ENCODE data around the gene PDZD8. TPM values are rescaled to one million over a fixed set of nuclear protein-coding genes. Genes with fewer than 3 reads are reported as not detected.

Gene PDZD8
- total and polyA plus RNA-seq, 2 experiments from 2014 or later: 14.4 to 20.1 TPM

DNA sequence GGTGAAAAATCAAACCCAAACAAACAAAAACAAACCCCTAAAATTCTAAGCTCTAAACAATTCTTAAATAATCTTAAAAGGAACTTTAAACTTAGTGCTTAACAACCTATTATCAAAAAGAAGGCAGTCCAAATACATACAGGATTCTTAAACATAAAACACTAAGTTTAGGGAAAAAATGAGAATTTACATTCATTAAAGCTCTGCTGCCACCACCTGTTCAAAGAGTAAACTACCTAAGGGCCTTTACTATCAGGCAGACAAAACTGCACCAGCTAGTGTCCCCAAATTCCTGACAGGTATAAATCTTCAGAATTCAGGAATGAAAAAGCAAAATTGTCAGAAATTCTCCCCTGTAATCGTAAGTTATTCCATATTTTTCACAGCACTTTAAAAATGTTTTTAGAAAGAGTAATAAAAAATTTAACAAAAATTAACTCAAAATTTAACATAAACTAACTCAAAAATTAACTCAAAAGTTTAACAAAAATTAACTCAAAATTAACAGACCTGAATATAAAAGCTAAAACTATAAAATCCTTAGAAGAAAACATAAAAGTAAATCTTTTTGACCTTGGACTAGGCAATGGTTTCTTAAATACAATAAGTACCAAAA is 55.1 kb downstream of the PDZD8 start:
- H3K4me3 ChIP-seq: no peak overlapping the region
- no peak overlapping the region for H2AFZ ChIP-seq
- H4K20me1 ChIP-seq (ENCODE audit: insufficient read depth): peaks cover 21% of the 10 kb centered on the region; the same call in 1 of the 2 replicates
- no peak for TF ChIP-seq EZH2phosphoT487 (IDR thresholded peaks at IDR 0.05; ENCODE audit: insufficient read depth, low read depth)
- TF ChIP-seq EZH2 (IDR thresholded peaks at IDR 0.05; ENCODE audit: insufficient read depth, poor library complexity, severe bottlenecking): no peak
- WGBS, 2 experiments (ENCODE audit: low coverage in 1 of 2, low lambda C conversion rate in 2 of 2, missing lambda C conversion rate in 2 of 2): 63 to 76% methylated on average over 1 of the region's 1 CpG
- no peaks in the 10 kb centered on the region for H3K27me3 ChIP-seq (replicated peaks; ENCODE audit: insufficient read depth)
- H3F3A ChIP-seq (ENCODE audit: insufficient read depth): peaks cover 6% of the 10 kb centered on the region; the same call in 1 of the 2 replicates
- no peak overlapping the region for H3K9ac ChIP-seq
- no peak overlapping the region for H3K27ac ChIP-seq
- H3K4me2 ChIP-seq (ENCODE audit: unreplicated experiment): no peak overlapping the region
- peaks cover 3% of the 10 kb centered on the region; the same call in 1 of the 2 replicates for H3K36me3 ChIP-seq (ENCODE audit: low read depth)
- DNase-seq: peak; percentile 62
- in situ Hi-C loops (cut with MboI): no loop called here
- H3K9me3 ChIP-seq (ENCODE audit: low read depth): no peaks in the 10 kb centered on the region
- no peaks in the 10 kb centered on the region for H3K9me2 ChIP-seq (ENCODE audit: insufficient read depth)
- H3K79me2 ChIP-seq (ENCODE audit: insufficient read depth): peaks cover 83% of the 10 kb centered on the region
- H3K4me1 ChIP-seq (ENCODE audit: insufficient read depth): no peaks in the 10 kb centered on the region

GRCh38 chr10:117318909-117319308 is 56.3 kb downstream of the PDZD8 start:
- in situ Hi-C loops (cut with MboI): loop anchor here (10.0 kb wide), 1 partner anchor 94 kb away; no protein-coding TSS in a partner anchor
- Histone ChIP-seq H3K79me2 (ENCODE audit: insufficient read depth) (peaks cover 71% of the 10 kb centered on the region), H3K27me3 (replicated peaks; ENCODE audit: insufficient read depth) (no peaks in the 10 kb centered on the region), H3K9ac (no peak overlapping the region), H3K4me3 (no peak overlapping the region), H3K9me3 (ENCODE audit: low read depth) (no peaks in the 10 kb centered on the region), H3K36me3 (ENCODE audit: low read depth) (peaks cover 3% of the 10 kb centered on the region; the same call in 1 of the 2 replicates), H3K4me2 (ENCODE audit: unreplicated experiment) (no peak overlapping the region), H3K4me1 (ENCODE audit: insufficient read depth) (no peaks in the 10 kb centered on the region), H3F3A (ENCODE audit: insufficient read depth) (peaks cover 6% of the 10 kb centered on the region; the same call in 1 of the 2 replicates), H3K9me2 (ENCODE audit: insufficient read depth) (no peaks in the 10 kb centered on the region), H4K20me1 (ENCODE audit: insufficient read depth) (peaks cover 21% of the 10 kb centered on the region; the same call in 1 of the 2 replicates), H3K27ac (no peak overlapping the region), H2AFZ (no peak overlapping the region)
- DNase-seq: peak; percentile 50
- TF ChIP-seq EZH2 (IDR thresholded peaks at IDR 0.05; ENCODE audit: insufficient read depth, poor library complexity, severe bottlenecking): no peak
- no peak for TF ChIP-seq EZH2phosphoT487 (IDR thresholded peaks at IDR 0.05; ENCODE audit: insufficient read depth, low read depth)

DNA sequence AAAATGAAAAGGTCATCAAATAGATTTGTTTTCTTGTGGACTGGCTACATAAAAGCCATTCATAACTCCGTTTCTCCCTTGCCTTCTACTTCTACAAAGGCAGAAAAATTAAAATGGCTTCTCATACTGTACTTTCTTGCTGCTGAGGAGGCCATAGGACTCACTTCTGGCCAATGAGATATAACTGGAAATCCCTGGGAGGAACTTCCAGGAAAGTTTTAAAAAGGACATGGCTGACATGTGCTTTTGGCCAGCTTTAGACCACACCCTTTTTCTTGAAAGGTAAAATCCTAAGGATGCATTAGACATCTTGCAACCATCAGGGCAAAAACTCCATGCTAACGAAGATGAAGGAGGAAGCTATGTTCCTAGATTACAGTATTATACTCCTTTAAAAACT is 58.5 kb downstream of the PDZD8 start:
- no peaks in the 10 kb centered on the region for H3K9me3 ChIP-seq (ENCODE audit: low read depth)
- H3K4me3 ChIP-seq: no peak overlapping the region
- 99 to 100% methylated on average over 2 of the region's 2 CpGs for WGBS, 2 experiments (ENCODE audit: low coverage in 1 of 2, low lambda C conversion rate in 2 of 2, missing lambda C conversion rate in 2 of 2)
- H3K4me1 ChIP-seq (ENCODE audit: insufficient read depth): no peaks in the 10 kb centered on the region
- no peak overlapping the region for H2AFZ ChIP-seq
- H3K9ac ChIP-seq: no peak overlapping the region
- peaks cover 55% of the 10 kb centered on the region for H3K79me2 ChIP-seq (ENCODE audit: insufficient read depth)
- H4K20me1 ChIP-seq (ENCODE audit: insufficient read depth): peaks cover 18% of the 10 kb centered on the region; the same call in 1 of the 2 replicates
- H3K27ac ChIP-seq: no peak overlapping the region
- H3K4me2 ChIP-seq (ENCODE audit: unreplicated experiment): no peak overlapping the region
- no peak for TF ChIP-seq EZH2phosphoT487 (IDR thresholded peaks at IDR 0.05; ENCODE audit: insufficient read depth, low read depth)
- no peaks in the 10 kb centered on the region for H3K9me2 ChIP-seq (ENCODE audit: insufficient read depth)
- no peaks in the 10 kb centered on the region for H3K27me3 ChIP-seq (replicated peaks; ENCODE audit: insufficient read depth)
- H3F3A ChIP-seq (ENCODE audit: insufficient read depth): peaks cover 6% of the 10 kb centered on the region; the same call in 1 of the 2 replicates
- H3K36me3 ChIP-seq (ENCODE audit: low read depth): peaks cover 6% of the 10 kb centered on the region
- in situ Hi-C loops (cut with MboI): loop anchor here (10.0 kb wide), 1 partner anchor 92 kb away; no protein-coding TSS in a partner anchor
- DNase-seq: no peak

- Histone ChIP-seq H3K9ac (no peak overlapping the region), H3K27ac (no peak overlapping the region), H3K9me3 (ENCODE audit: low read depth) (no peaks in the 10 kb centered on the region), H3K27me3 (replicated peaks; ENCODE audit: insufficient read depth) (no peaks in the 10 kb centered on the region), H3K9me2 (ENCODE audit: insufficient read depth) (no peaks in the 10 kb centered on the region), H3K4me3 (no peak overlapping the region), H3K4me2 (ENCODE audit: unreplicated experiment) (no peak overlapping the region), H3K79me2 (ENCODE audit: insufficient read depth) (peaks cover 45% of the 10 kb centered on the region), H2AFZ (no peak overlapping the region), H3K36me3 (ENCODE audit: low read depth) (peaks cover 16% of the 10 kb centered on the region), H3F3A (ENCODE audit: insufficient read depth) (no peaks in the 10 kb centered on the region), H3K4me1 (ENCODE audit: insufficient read depth) (no peaks in the 10 kb centered on the region), H4K20me1 (ENCODE audit: insufficient read depth) (0 out of 2 replicates have a peak, but pooled peaks cover 6% of the 10 kb centered on the region)
- in situ Hi-C loops (cut with MboI): loop anchor here (10.0 kb wide), 1 partner anchor 89 kb away; no protein-coding TSS in a partner anchor
- 90 to 100% methylated on average over 1 of the region's 1 CpG for WGBS, 2 experiments (ENCODE audit: low coverage in 1 of 2, low lambda C conversion rate in 2 of 2, missing lambda C conversion rate in 2 of 2)
- no peak for TF ChIP-seq EZH2phosphoT487 (IDR thresholded peaks at IDR 0.05; ENCODE audit: insufficient read depth, low read depth)
- no peak for TF ChIP-seq EZH2 (IDR thresholded peaks at IDR 0.05; ENCODE audit: insufficient read depth, poor library complexity, severe bottlenecking)
- DNase-seq: no peak
Observed at GRCh38 chr10:117313641-117314040, 61.6 kb downstream of the PDZD8 start.

Data from GM23248 (cell line).